GM19193 (cell line): ENCODE results near the gene HLA-B.

Source experiments
- POLR2A ChIP-seq: IDR thresholded peaks from 4 replicates; pipeline ENCODE4 v1.6.1; 2011; ENCODE audit not compliant: insufficient read depth, insufficient read length; ENCODE audit errors: extremely low read depth

Gene HLA-B

GRCh38 chr6:31385041-31385440, 28.1 kb upstream of the HLA-B start:
- TF ChIP-seq POLR2A = no peak

DNA sequence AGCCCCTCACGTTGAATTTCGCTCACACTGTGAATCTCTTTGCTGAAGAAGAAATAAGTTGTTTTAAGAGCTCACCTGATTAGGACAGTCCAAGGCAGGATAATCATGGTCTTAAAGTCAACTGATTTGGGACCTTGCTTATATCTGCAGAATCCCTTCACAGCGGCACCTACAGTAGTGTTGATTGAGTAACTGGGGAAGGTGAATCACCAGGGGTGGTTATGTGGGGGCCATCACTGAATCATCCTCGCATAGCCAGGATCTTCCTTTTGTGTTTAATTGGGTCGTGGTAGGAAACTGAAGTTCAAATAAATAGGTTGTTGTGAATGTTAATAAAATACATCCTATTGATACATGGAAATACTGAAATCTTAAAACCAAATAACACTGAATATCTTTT, 26.2 kb upstream of the HLA-B start:
- no peak for TF ChIP-seq POLR2A

DNA sequence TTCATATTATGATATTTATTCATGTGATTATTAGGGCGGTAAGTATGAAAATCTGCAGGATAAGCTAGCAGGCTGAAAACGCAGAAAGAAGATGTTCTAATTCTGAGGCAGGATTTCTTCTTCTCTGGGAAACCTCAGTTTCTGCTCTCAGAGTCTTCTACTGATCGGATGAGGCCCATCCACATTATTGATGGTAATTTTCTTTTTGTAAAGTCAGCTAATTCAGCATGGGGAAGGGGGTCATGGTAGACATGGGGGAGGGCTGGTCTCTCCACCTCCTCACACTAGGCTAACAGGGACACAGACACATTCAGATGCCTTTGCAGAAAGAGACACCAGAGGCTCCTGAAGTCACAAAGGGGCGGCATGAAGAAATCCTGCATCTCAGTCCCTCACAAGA, 24.7 kb upstream of the HLA-B start:
- no peak for TF ChIP-seq POLR2A

DNA sequence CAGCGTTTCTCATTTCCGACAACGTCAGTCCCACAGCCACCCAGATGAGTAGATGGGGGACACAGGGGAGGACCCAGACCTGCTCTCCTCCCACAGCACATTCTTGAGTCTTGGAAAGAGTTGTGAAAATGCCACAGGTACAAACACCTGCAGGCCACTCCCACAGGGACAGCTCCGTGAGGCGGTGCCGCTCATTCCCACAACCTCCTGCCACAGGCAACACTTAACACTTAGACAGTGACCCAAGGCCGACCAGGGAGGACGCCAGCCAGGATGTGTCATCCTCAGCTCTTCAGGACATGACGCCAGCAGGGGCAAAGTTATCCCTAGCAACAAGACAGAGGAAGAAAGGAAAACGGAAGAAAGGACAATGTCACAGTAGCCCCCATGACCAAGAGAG, 22.9 kb upstream of the HLA-B start:
- TF ChIP-seq POLR2A = no peak

- TF ChIP-seq POLR2A = no peak
These were observed 21.7 kb upstream of the HLA-B start for GRCh38 chr6:31378721-31379103.

DNA sequence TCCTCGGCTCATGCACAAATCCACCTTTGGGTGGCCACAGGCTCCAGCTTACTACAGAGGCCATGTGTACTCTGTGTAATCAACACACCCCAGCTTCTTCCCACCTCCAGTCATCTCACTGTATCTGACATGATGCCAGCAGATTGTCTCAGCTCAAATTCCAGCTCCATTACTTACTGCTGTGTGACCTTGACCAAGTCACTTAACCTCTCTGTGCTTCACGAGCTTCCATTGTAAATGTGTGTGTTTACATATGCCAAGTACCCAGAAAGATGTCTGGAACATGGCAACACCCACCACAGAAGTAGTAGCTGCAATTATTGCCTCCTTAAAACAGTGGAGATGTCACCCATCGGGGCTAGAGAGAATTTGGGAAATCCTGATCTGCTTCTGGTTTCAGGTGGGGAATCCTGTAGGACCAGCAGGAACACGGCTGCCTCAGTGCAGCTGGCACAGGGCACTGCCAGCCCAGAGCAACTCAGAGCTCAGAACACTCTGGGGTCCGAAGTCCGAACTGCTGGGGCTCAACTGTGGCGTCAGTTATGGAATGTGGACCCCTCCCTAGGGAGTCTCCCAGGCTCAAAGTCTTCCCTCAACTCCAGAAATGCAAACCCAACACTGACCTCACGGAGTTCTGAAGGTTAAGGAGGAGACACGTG, 21.2 kb upstream of the HLA-B start:
- no peak for TF ChIP-seq POLR2A

DNA sequence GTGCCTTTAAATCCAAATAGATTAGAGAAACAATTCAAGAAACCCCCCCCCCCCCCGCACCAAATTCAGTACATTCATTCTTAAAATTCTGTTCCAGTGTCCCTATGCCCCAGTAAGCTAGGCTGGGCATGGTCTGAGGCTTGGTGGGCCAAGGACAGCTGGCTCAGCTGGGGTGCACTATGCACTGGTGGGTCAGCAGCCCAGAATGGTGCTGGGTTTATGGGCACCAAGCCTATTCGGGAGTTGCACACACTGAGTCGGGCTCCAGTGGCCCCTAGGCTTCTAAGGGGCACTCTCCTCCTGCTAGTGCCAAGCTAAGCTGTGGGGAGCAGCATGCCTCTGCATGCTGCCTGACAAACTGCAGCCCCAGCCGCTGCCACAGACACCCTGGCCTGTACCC, 20.1 kb upstream of the HLA-B start:
- no peak for TF ChIP-seq POLR2A

DNA sequence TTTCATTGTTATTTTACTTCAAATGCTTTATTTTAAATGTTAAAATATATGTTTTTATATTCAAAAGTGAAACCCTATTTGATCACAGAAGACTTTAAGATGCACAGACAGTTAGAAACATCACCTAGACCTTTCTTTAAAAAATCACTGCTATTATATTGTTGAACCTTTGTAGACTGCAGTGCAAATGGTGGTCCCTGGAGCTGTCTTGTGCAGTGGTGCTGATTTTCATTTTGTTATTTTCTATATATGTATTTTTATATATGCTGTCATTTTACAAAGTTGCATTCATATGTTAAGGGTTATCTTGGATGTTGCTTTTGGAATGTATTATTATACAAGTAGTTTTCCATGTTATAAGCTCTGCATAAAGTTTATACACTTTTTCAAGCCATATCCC, 18.7 kb upstream of the HLA-B start:
- TF ChIP-seq POLR2A = no peak

DNA sequence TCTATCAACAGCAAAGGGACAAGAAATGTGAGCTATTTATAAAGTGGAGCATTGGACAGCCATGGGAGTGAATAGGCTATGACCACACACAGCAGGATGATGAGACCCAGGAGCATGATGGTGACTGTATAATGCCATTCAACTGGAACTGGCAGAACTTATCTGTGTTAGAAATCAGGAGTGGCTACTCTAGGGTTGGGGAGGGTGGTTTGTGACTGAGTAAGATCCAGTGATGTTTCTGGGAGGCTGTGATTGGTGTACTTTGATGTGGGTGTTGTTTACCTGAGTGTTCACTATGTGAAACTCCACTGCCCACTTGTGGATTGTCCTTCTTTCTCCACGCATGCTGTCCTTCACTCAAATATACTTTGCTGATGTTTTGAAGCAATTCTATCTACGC, 11.5 kb upstream of the HLA-B start:
- no peak for TF ChIP-seq POLR2A

DNA sequence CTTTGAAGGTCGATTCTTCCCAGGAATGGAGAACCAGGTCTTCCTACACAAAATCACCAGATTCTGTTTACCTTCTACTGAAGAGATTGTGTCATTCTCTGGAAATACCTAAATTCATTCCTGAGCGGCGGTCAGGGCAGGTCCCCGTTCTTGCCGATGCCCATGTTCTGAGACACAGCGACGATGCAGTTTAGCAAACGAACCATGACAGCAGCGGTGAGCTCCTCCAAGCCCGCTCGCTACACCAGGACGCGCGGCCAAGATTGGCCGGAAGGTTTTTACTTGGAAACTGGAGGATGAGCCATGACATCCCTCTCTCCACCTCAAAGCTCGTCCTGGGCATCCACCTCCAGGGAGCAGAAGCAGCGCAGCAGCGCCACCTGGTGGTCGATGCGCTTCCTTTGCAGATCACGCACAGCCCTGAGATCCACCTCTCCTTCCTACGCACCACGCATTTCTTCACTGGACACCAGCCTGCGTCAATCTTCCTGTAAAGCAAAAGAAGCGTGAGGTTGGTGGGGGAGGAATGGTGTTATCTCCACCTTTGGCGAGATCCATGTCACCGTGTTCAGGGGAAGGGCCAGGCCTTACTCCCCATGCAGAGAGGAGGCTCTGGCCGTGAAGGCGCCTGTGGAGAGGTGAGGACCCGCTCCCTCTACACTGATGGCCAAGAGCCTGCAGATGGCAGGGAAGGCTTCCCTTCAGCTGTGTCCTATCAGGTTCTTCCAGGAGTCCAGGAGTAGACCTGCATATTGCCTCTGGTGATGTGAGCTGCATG, 9.9 kb upstream of the HLA-B start:
- TF ChIP-seq POLR2A = no peak

- no peak for TF ChIP-seq POLR2A
These were observed 8.9 kb upstream of the HLA-B start for GRCh38 chr6:31365864-31366263.

DNA sequence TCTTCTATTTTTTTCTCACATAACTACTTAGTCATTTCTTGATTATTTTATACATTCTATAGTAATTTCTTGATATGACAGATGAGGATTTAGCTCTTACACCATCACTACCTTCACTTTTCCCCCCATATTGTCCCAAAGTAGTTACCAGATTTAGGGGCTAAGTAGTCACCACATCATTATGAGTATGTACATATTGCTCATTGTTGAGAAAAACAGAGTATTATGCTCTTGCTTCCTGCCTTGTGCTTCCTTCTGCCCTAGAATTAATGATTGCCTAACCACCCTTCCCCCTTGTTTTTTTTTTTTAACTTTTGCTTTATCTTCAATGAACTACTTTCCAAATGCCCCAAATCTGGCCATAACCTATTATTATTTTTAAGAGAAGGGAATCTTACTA, 6.8 kb upstream of the HLA-B start:
- no peak for TF ChIP-seq POLR2A

- no peak for TF ChIP-seq POLR2A
These were observed 5.8 kb upstream of the HLA-B start for GRCh38 chr6:31362751-31363150.

- no peak for TF ChIP-seq POLR2A
These were observed 2.6 kb upstream of the HLA-B start for GRCh38 chr6:31359581-31359980.

- peak; percentile 22 for TF ChIP-seq POLR2A
These were observed 1.3 kb upstream of the HLA-B start for GRCh38 chr6:31358302-31358701.

GRCh38 chr6:31357886-31358285, 907 bp upstream of the HLA-B start:
- TF ChIP-seq POLR2A = no peak
